Measurements from ENCODE around the gene GGCX. TPM values are rescaled to one million over a fixed set of nuclear protein-coding genes. Genes with fewer than 3 reads are reported as not detected.

GGCX gene
- total and polyA plus RNA-seq, 2 of the 13 experiments (the other 11 are each of a cell fraction or from before 2014, with no cell fraction given), result 72.5 to 103 TPM

- TF ChIP-seq NR2F6 (IDR thresholded peaks at IDR 0.05) (peak; percentile 68; the same call in 1 of the 2 replicates), NR2F6 (CRISPR knock-in tag; IDR thresholded peaks at IDR 0.05) (peak; percentile 47; the same call in 1 of the 2 replicates), BCL3 (CRISPR knock-in tag; IDR thresholded peaks at IDR 0.05) (no peak), TMF1 (CRISPR knock-in tag; IDR thresholded peaks at IDR 0.05; ENCODE audit: low read depth) (no peak), HNRNPL (IDR thresholded peaks at IDR 0.05; ENCODE audit: low read depth, low read length) (no peak), RFXAP (CRISPR knock-in tag; IDR thresholded peaks at IDR 0.05; ENCODE audit: borderline replicate concordance) (no peak), NFYB (CRISPR knock-in tag; IDR thresholded peaks at IDR 0.05) (no peak), ZBTB3 (CRISPR knock-in tag; IDR thresholded peaks at IDR 0.05; ENCODE audit: borderline replicate concordance, low read depth) (no peak), ZNF30 (CRISPR knock-in tag; IDR thresholded peaks at IDR 0.05) (no peak), ZFP41 (CRISPR knock-in tag; IDR thresholded peaks at IDR 0.05; ENCODE audit: borderline replicate concordance) (no peak), ZNF547 (CRISPR knock-in tag; IDR thresholded peaks at IDR 0.05) (no peak), XRCC5 (optimal IDR thresholded peaks at IDR 0.05; ENCODE audit: low read length) (peak; percentile 17), AHR (CRISPR knock-in tag; IDR thresholded peaks at IDR 0.05) (no peak), ATAD3A (CRISPR knock-in tag; IDR thresholded peaks at IDR 0.05) (no peak), GABPA (IDR thresholded peaks at IDR 0.05; ENCODE audit: low read depth, low read length) (no peak), GABPA (CRISPR knock-in tag; IDR thresholded peaks at IDR 0.05; ENCODE audit: low read depth) (no peak), FOXA1 (IDR thresholded peaks at IDR 0.05) (no peak), FOXA1 (CRISPR knock-in tag; IDR thresholded peaks at IDR 0.05) (peak; percentile 35; the same call in 1 of the 2 replicates), ZBTB42 (CRISPR knock-in tag; IDR thresholded peaks at IDR 0.05) (no peak), ZBTB40 (IDR thresholded peaks at IDR 0.05) (no peak), ZBTB40 (CRISPR knock-in tag; IDR thresholded peaks at IDR 0.05) (no peak), TBX2 (CRISPR knock-in tag; IDR thresholded peaks at IDR 0.05; ENCODE audit: borderline replicate concordance) (peak; percentile 21; the same call in 1 of the 2 replicates), ZNF598 (CRISPR knock-in tag; IDR thresholded peaks at IDR 0.05; ENCODE audit: borderline replicate concordance) (no peak), RCOR2 (CRISPR knock-in tag; IDR thresholded peaks at IDR 0.05) (no peak)
Observed at GRCh38 chr2:85558160-85558559, 3.1 kb downstream of the GGCX start (continued).

Data from HepG2 (cell line).